ENCODE results near the gene ZNF436.

ZNF436 gene

DNA sequence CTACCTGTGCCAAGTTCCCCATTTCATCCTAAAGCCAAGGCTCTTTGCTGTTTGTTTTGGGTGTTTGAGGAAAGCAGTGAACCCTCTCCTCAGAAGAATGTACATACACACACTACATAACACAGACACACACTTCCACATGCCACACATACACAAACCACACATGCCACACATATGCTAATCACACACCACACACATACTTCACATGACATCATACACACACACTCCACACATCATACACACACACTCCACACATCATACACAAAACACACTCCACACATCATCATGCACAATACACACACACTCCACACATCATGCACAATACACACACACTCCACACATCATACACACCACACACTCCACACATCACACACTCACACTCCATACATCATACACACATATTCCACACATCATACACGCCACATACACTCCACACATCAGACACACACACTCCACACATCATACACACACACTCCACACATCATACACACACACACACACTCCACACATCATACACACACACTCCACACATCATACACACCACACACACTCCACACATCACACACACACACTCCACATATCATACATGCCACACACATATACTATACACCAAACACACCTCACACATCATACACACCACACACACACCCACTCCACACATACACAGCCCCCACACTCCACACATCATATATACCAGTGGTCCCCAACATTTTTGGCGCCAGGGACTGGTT lies 22.7 kb upstream of the ZNF436 start:
- peaks cover 2% of the 10 kb centered on the region for H3K4me1 ChIP-seq (ENCODE audit: control insufficient read depth, low read depth, low read length)
- H2AK5ac ChIP-seq (ENCODE audit: low read length): no peak overlapping the region
- no peak overlapping the region for H3K4ac ChIP-seq (ENCODE audit: low read depth, low read length)
- no peak overlapping the region for H2BK15ac ChIP-seq (replicated peaks; ENCODE audit: low read depth)
- no peak overlapping the region for H4K8ac ChIP-seq (ENCODE audit: low read depth, low read length)
- no peak overlapping the region for H3K27ac ChIP-seq (ENCODE audit: low read depth, low read length)
- H2BK5ac ChIP-seq (ENCODE audit: low read length): no peak overlapping the region
- H4K5ac ChIP-seq (ENCODE audit: low read length): no peak overlapping the region
- no peak overlapping the region for H3K9ac ChIP-seq (ENCODE audit: low read length)
- H3K27me3 ChIP-seq (ENCODE audit: insufficient read depth, low read length, poor library complexity): no peaks in the 10 kb centered on the region
- H3K79me2 ChIP-seq (ENCODE audit: control insufficient read depth, insufficient read depth, low read length): no peaks in the 10 kb centered on the region
- no peak overlapping the region for H3K18ac ChIP-seq (ENCODE audit: low read length)
- H3K23ac ChIP-seq (ENCODE audit: low read length): no peak overlapping the region
- DNase-seq: no peak
- H3K36me3 ChIP-seq (ENCODE audit: control insufficient read depth, insufficient read depth, low read length): no peaks in the 10 kb centered on the region
- no peaks in the 10 kb centered on the region for H3K79me1 ChIP-seq (ENCODE audit: low read length)
- WGBS (ENCODE audit: extremely low coverage, insufficient coverage, low lambda C conversion rate): 100% methylated on average over 1 of the region's 2 CpGs
- no peak overlapping the region for H3K56ac ChIP-seq (ENCODE audit: low read length)
- no peak overlapping the region for H3K4me3 ChIP-seq (ENCODE audit: low read length)
- no peak overlapping the region for H2BK120ac ChIP-seq (ENCODE audit: low read depth, low read length)
- H3K4me2 ChIP-seq (ENCODE audit: low read length): no peak overlapping the region

DNA sequence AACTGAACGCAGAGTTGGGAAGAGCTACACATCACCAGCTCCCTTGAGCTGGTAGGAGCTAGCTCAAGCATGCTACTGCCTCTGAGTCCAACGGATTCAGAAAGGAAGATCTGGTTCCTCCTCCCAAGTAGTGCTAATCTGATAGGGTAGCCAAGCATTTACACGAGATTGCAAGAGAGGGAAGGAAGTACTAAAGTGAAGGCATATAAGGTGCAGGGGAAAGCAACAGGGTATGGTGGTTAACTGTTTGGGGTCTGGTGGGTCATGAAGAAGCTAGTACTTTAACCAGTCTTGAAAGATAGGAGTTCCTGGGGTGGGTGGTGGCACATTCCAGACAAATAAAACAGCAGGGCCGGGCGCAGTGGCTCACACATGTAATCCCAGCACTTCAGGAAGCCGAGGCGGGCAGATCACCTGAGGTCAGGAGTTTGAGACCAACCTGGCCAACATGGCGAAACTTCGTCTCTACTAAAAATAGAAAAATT lies 20.2 kb upstream of the ZNF436 start:
- Histone ChIP-seq H3K4me3 (ENCODE audit: low read length) (no peak overlapping the region), H3K56ac (ENCODE audit: low read length) (no peak overlapping the region), H2BK15ac (replicated peaks; ENCODE audit: low read depth) (no peak overlapping the region), H3K23ac (ENCODE audit: low read length) (no peak overlapping the region), H3K4me2 (ENCODE audit: low read length) (no peak overlapping the region), H2BK120ac (ENCODE audit: low read depth, low read length) (no peak overlapping the region), H3K9ac (ENCODE audit: low read length) (no peak overlapping the region), H2BK5ac (ENCODE audit: low read length) (no peak overlapping the region), H3K4ac (ENCODE audit: low read depth, low read length) (no peak overlapping the region), H2AK5ac (ENCODE audit: low read length) (no peak overlapping the region), H3K79me1 (ENCODE audit: low read length) (no peaks in the 10 kb centered on the region), H3K27ac (ENCODE audit: low read depth, low read length) (no peak overlapping the region), H4K8ac (ENCODE audit: low read depth, low read length) (no peak overlapping the region), H4K5ac (ENCODE audit: low read length) (no peak overlapping the region), H3K36me3 (ENCODE audit: control insufficient read depth, insufficient read depth, low read length) (no peaks in the 10 kb centered on the region), H3K18ac (ENCODE audit: low read length) (no peak overlapping the region), H3K27me3 (ENCODE audit: insufficient read depth, low read length, poor library complexity) (no peaks in the 10 kb centered on the region), H3K4me1 (ENCODE audit: control insufficient read depth, low read depth, low read length) (peaks cover 2% of the 10 kb centered on the region), H3K79me2 (ENCODE audit: control insufficient read depth, insufficient read depth, low read length) (no peaks in the 10 kb centered on the region)
- no peak for DNase-seq
- WGBS (ENCODE audit: extremely low coverage, insufficient coverage, low lambda C conversion rate): no CpG with 5 or more reads among the region's 9 CpGs

DNA sequence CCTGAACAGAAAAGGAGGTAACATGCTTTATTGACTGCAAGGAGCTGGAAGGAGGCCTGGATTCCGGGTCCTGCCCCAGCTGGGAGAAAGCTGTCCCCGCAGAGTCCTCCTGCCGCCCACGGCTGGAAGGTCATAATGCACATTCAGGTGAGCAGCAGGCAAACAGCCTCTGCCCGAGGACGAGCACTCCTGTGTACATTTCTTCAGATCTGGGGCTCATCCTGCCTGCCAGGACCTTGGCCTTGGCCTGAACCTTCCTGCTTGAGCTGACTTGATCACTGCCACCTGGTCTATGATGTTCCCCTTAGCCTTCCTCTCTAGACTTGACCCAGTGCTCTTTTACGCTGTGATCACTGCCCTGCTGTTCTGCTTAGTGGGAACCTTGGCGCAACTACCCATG lies 17.9 kb upstream of the ZNF436 start:
- no peaks in the 10 kb centered on the region for H3K4me1 ChIP-seq (ENCODE audit: control insufficient read depth, low read depth, low read length)
- no peak for DNase-seq
- H3K79me1 ChIP-seq (ENCODE audit: low read length): no peaks in the 10 kb centered on the region
- no peak overlapping the region for H3K4me3 ChIP-seq (ENCODE audit: low read length)
- H3K18ac ChIP-seq (ENCODE audit: low read length): no peak overlapping the region
- H2BK15ac ChIP-seq (replicated peaks; ENCODE audit: low read depth): no peak overlapping the region
- no peak overlapping the region for H3K56ac ChIP-seq (ENCODE audit: low read length)
- no peak overlapping the region for H2BK5ac ChIP-seq (ENCODE audit: low read length)
- WGBS (ENCODE audit: extremely low coverage, insufficient coverage, low lambda C conversion rate): no CpG with 5 or more reads among the region's 8 CpGs
- H3K4me2 ChIP-seq (ENCODE audit: low read length): no peak overlapping the region
- no peaks in the 10 kb centered on the region for H3K27me3 ChIP-seq (ENCODE audit: insufficient read depth, low read length, poor library complexity)
- no peak overlapping the region for H3K23ac ChIP-seq (ENCODE audit: low read length)
- H2AK5ac ChIP-seq (ENCODE audit: low read length): no peak overlapping the region
- H3K36me3 ChIP-seq (ENCODE audit: control insufficient read depth, insufficient read depth, low read length): no peaks in the 10 kb centered on the region
- no peak overlapping the region for H4K8ac ChIP-seq (ENCODE audit: low read depth, low read length)
- no peak overlapping the region for H3K27ac ChIP-seq (ENCODE audit: low read depth, low read length)
- no peak overlapping the region for H3K4ac ChIP-seq (ENCODE audit: low read depth, low read length)
- no peaks in the 10 kb centered on the region for H3K79me2 ChIP-seq (ENCODE audit: control insufficient read depth, insufficient read depth, low read length)
- H2BK120ac ChIP-seq (ENCODE audit: low read depth, low read length): no peak overlapping the region
- no peak overlapping the region for H3K9ac ChIP-seq (ENCODE audit: low read length)
- H4K5ac ChIP-seq (ENCODE audit: low read length): no peak overlapping the region

DNA sequence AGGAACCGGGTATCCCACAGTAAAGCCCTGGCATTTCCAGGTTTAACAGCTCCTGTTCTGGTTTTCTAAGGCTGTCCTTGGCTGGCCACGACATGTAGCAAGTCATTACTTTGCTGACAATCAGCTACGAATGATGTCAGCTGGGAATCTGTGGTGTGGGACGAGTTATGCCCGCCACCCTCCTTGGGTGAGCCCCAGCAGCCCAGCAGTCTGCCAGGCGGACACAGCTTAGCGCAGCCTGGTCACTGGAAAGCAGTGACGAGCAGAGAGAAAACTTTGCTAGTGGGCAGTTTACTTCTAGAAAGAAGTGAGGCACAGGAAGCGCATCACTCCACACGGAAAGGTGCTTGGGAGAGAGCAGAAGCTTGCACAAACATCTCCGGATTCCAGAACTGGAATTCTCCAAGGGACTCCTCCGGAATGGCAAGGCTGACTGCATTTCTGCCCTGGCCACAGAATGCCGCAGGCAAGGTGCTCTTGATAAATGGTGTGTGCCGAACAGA lies 15.5 kb upstream of the ZNF436 start:
- Histone ChIP-seq H3K4me1 (ENCODE audit: control insufficient read depth, low read depth, low read length) (no peaks in the 10 kb centered on the region), H2AK5ac (ENCODE audit: low read length) (no peak overlapping the region), H3K27ac (ENCODE audit: low read depth, low read length) (no peak overlapping the region), H3K36me3 (ENCODE audit: control insufficient read depth, insufficient read depth, low read length) (no peaks in the 10 kb centered on the region), H2BK15ac (replicated peaks; ENCODE audit: low read depth) (no peak overlapping the region), H3K4ac (ENCODE audit: low read depth, low read length) (no peak overlapping the region), H2BK120ac (ENCODE audit: low read depth, low read length) (no peak overlapping the region), H3K56ac (ENCODE audit: low read length) (no peak overlapping the region), H3K4me3 (ENCODE audit: low read length) (no peak overlapping the region), H4K8ac (ENCODE audit: low read depth, low read length) (no peak overlapping the region), H3K27me3 (ENCODE audit: insufficient read depth, low read length, poor library complexity) (no peaks in the 10 kb centered on the region), H3K79me1 (ENCODE audit: low read length) (no peaks in the 10 kb centered on the region), H2BK5ac (ENCODE audit: low read length) (no peak overlapping the region), H3K18ac (ENCODE audit: low read length) (no peak overlapping the region), H3K4me2 (ENCODE audit: low read length) (no peak overlapping the region), H3K79me2 (ENCODE audit: control insufficient read depth, insufficient read depth, low read length) (no peaks in the 10 kb centered on the region), H4K5ac (ENCODE audit: low read length) (no peak overlapping the region), H3K23ac (ENCODE audit: low read length) (no peak overlapping the region), H3K9ac (ENCODE audit: low read length) (no peak overlapping the region)
- no CpG with 5 or more reads among the region's 14 CpGs for WGBS (ENCODE audit: extremely low coverage, insufficient coverage, low lambda C conversion rate)
- no peak for DNase-seq

DNA sequence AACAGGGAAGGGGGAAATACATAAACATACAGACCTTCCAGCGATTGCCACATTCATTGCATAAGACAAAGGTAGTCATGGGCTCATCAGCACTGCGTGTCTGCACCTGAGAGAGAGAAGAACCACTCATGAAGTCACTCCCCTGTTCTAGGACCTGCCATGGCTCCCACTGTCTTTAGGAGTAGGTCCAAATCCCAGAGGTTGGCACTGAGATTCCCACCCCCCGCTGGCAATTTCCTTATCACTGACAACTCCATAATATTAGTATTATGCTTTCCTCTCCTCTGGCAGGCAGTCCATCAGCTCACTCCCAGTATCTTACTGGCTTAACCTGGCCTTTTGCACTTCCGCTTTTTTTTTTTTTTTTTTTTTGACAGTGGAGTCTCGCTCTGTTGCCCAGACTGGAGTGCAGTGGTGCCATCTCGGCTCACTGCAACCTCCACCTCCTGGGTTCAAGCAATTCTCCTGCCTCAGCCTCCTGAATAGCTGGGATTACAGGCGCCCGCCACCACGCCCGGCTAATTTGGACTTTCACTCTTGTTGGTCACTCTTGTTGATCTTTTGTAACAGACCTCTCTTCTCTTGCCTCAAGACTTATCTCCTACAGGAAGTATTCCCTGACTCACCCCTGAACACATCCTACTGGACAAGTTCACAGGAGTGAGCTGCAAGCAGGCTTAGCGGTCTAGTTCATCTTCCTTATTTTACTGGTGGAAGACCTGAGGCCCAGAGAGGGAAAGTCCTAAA lies 14.8 kb upstream of the ZNF436 start:
- Histone ChIP-seq H3K4ac (ENCODE audit: low read depth, low read length) (no peak overlapping the region), H3K27me3 (ENCODE audit: insufficient read depth, low read length, poor library complexity) (no peaks in the 10 kb centered on the region)

More for the DNA sequence above, 14.8 kb upstream of the ZNF436 start:
- H2BK120ac ChIP-seq (ENCODE audit: low read depth, low read length): no peak overlapping the region
- no peak overlapping the region for H3K9ac ChIP-seq (ENCODE audit: low read length)
- no CpG with 5 or more reads among the region's 11 CpGs for WGBS (ENCODE audit: extremely low coverage, insufficient coverage, low lambda C conversion rate)
- H3K23ac ChIP-seq (ENCODE audit: low read length): no peak overlapping the region
- no peak overlapping the region for H4K8ac ChIP-seq (ENCODE audit: low read depth, low read length)
- H3K79me1 ChIP-seq (ENCODE audit: low read length): no peaks in the 10 kb centered on the region
- no peak overlapping the region for H2BK15ac ChIP-seq (replicated peaks; ENCODE audit: low read depth)
- H3K36me3 ChIP-seq (ENCODE audit: control insufficient read depth, insufficient read depth, low read length): no peaks in the 10 kb centered on the region
- H2BK5ac ChIP-seq (ENCODE audit: low read length): no peak overlapping the region
- H3K79me2 ChIP-seq (ENCODE audit: control insufficient read depth, insufficient read depth, low read length): no peaks in the 10 kb centered on the region
- H3K18ac ChIP-seq (ENCODE audit: low read length): no peak overlapping the region
- H3K4me1 ChIP-seq (ENCODE audit: control insufficient read depth, low read depth, low read length): no peaks in the 10 kb centered on the region
- H2AK5ac ChIP-seq (ENCODE audit: low read length): no peak overlapping the region
- no peak overlapping the region for H3K56ac ChIP-seq (ENCODE audit: low read length)
- H3K4me3 ChIP-seq (ENCODE audit: low read length): no peak overlapping the region
- no peak overlapping the region for H3K27ac ChIP-seq (ENCODE audit: low read depth, low read length)
- H3K4me2 ChIP-seq (ENCODE audit: low read length): no peak overlapping the region
- no peak for DNase-seq
- no peak overlapping the region for H4K5ac ChIP-seq (ENCODE audit: low read length)

Measured in mesendoderm (in vitro differentiated cells).